Measurements from ENCODE around the gene RAB38.

The RAB38 gene

GRCh38 chr11:88105526-88105925, 69.7 kb downstream of the RAB38 start:
- H3K9ac ChIP-seq (ENCODE audit: insufficient read length, low read depth) = no peak overlapping the region
- no peak for DNase-seq (ENCODE audit: low read depth, low spot score)
- no peak overlapping the region for H3K4me3 ChIP-seq (ENCODE audit: insufficient read length, low read depth)
- H3K9me3 ChIP-seq (ENCODE audit: insufficient read depth, low read length) = no peaks in the 10 kb centered on the region
- no peaks in the 10 kb centered on the region for H3K27me3 ChIP-seq (ENCODE audit: insufficient read depth, insufficient read length)
- no peaks in the 10 kb centered on the region for H3K36me3 ChIP-seq (ENCODE audit: insufficient read depth, insufficient read length, low read length)
- TF ChIP-seq SUZ12 (IDR thresholded peaks at IDR 0.05; ENCODE audit: extremely low read depth, insufficient read depth, insufficient read length) (no peak), YY1 (IDR thresholded peaks at IDR 0.05; ENCODE audit: insufficient read depth, insufficient read length) (no peak), ZNF274 (IDR thresholded peaks at IDR 0.05; ENCODE audit: low read depth, low read length) (no peak)
- no peaks in the 10 kb centered on the region for H3K4me1 ChIP-seq (ENCODE audit: insufficient read depth, insufficient read length)

- Histone ChIP-seq H3K36me3 (ENCODE audit: insufficient read depth, insufficient read length, low read length) (no peaks in the 10 kb centered on the region), H3K9ac (ENCODE audit: insufficient read length, low read depth) (no peak overlapping the region), H3K4me1 (ENCODE audit: insufficient read depth, insufficient read length) (no peaks in the 10 kb centered on the region), H3K9me3 (ENCODE audit: insufficient read depth, low read length) (no peaks in the 10 kb centered on the region), H3K4me3 (ENCODE audit: insufficient read length, low read depth) (no peak overlapping the region), H3K27me3 (ENCODE audit: insufficient read depth, insufficient read length) (no peaks in the 10 kb centered on the region)
- TF ChIP-seq ZNF274 (IDR thresholded peaks at IDR 0.05; ENCODE audit: low read depth, low read length) (no peak), SUZ12 (IDR thresholded peaks at IDR 0.05; ENCODE audit: extremely low read depth, insufficient read depth, insufficient read length) (no peak), YY1 (IDR thresholded peaks at IDR 0.05; ENCODE audit: insufficient read depth, insufficient read length) (no peak)
- no peak for DNase-seq (ENCODE audit: low read depth, low spot score)
Measured at GRCh38 chr11:88104408-88104807, 70.8 kb downstream of the RAB38 start.

- no peak for TF ChIP-seq SUZ12 (IDR thresholded peaks at IDR 0.05; ENCODE audit: extremely low read depth, insufficient read depth, insufficient read length)
- TF ChIP-seq YY1 (IDR thresholded peaks at IDR 0.05; ENCODE audit: insufficient read depth, insufficient read length) = no peak
- TF ChIP-seq ZNF274 (IDR thresholded peaks at IDR 0.05; ENCODE audit: low read depth, low read length) = no peak
- peak; percentile 77 for DNase-seq (ENCODE audit: low read depth, low spot score)
- Histone ChIP-seq H3K4me3 (ENCODE audit: insufficient read length, low read depth) (no peak overlapping the region), H3K4me1 (ENCODE audit: insufficient read depth, insufficient read length) (no peaks in the 10 kb centered on the region), H3K9me3 (ENCODE audit: insufficient read depth, low read length) (no peaks in the 10 kb centered on the region), H3K27me3 (ENCODE audit: insufficient read depth, insufficient read length) (no peaks in the 10 kb centered on the region), H3K9ac (ENCODE audit: insufficient read length, low read depth) (no peak overlapping the region), H3K36me3 (ENCODE audit: insufficient read depth, insufficient read length, low read length) (no peaks in the 10 kb centered on the region)
Measured at GRCh38 chr11:88103337-88104206, 71.7 kb downstream of the RAB38 start.

- no peaks in the 10 kb centered on the region for H3K4me1 ChIP-seq (ENCODE audit: insufficient read depth, insufficient read length)
- no peak overlapping the region for H3K4me3 ChIP-seq (ENCODE audit: insufficient read length, low read depth)
- no peak overlapping the region for H3K9ac ChIP-seq (ENCODE audit: insufficient read length, low read depth)
- DNase-seq (ENCODE audit: low read depth, low spot score) = no peak
- TF ChIP-seq YY1 (IDR thresholded peaks at IDR 0.05; ENCODE audit: insufficient read depth, insufficient read length) = no peak
- TF ChIP-seq SUZ12 (IDR thresholded peaks at IDR 0.05; ENCODE audit: extremely low read depth, insufficient read depth, insufficient read length) = no peak
- no peak for TF ChIP-seq ZNF274 (IDR thresholded peaks at IDR 0.05; ENCODE audit: low read depth, low read length)
- H3K27me3 ChIP-seq (ENCODE audit: insufficient read depth, insufficient read length) = no peaks in the 10 kb centered on the region
- no peaks in the 10 kb centered on the region for H3K36me3 ChIP-seq (ENCODE audit: insufficient read depth, insufficient read length, low read length)
- H3K9me3 ChIP-seq (ENCODE audit: insufficient read depth, low read length) = no peaks in the 10 kb centered on the region
Measured at GRCh38 chr11:88102598-88102934, 72.7 kb downstream of the RAB38 start.

- DNase-seq (ENCODE audit: low read depth, low spot score) = no peak
- Histone ChIP-seq H3K4me1 (ENCODE audit: insufficient read depth, insufficient read length) (no peaks in the 10 kb centered on the region), H3K9me3 (ENCODE audit: insufficient read depth, low read length) (no peaks in the 10 kb centered on the region), H3K27me3 (ENCODE audit: insufficient read depth, insufficient read length) (no peaks in the 10 kb centered on the region), H3K36me3 (ENCODE audit: insufficient read depth, insufficient read length, low read length) (no peaks in the 10 kb centered on the region), H3K4me3 (ENCODE audit: insufficient read length, low read depth) (no peak overlapping the region), H3K9ac (ENCODE audit: insufficient read length, low read depth) (no peak overlapping the region)
- TF ChIP-seq YY1 (IDR thresholded peaks at IDR 0.05; ENCODE audit: insufficient read depth, insufficient read length) (no peak), SUZ12 (IDR thresholded peaks at IDR 0.05; ENCODE audit: extremely low read depth, insufficient read depth, insufficient read length) (no peak), ZNF274 (IDR thresholded peaks at IDR 0.05; ENCODE audit: low read depth, low read length) (no peak)
Measured at GRCh38 chr11:88101881-88102597, 73.2 kb downstream of the RAB38 start.

- DNase-seq (ENCODE audit: low read depth, low spot score) = no peak
- H3K9ac ChIP-seq (ENCODE audit: insufficient read length, low read depth) = no peak overlapping the region
- H3K4me1 ChIP-seq (ENCODE audit: insufficient read depth, insufficient read length) = no peaks in the 10 kb centered on the region
- TF ChIP-seq SUZ12 (IDR thresholded peaks at IDR 0.05; ENCODE audit: extremely low read depth, insufficient read depth, insufficient read length) = no peak
- no peak for TF ChIP-seq YY1 (IDR thresholded peaks at IDR 0.05; ENCODE audit: insufficient read depth, insufficient read length)
- no peak for TF ChIP-seq ZNF274 (IDR thresholded peaks at IDR 0.05; ENCODE audit: low read depth, low read length)
- no peak overlapping the region for H3K4me3 ChIP-seq (ENCODE audit: insufficient read length, low read depth)
- H3K36me3 ChIP-seq (ENCODE audit: insufficient read depth, insufficient read length, low read length) = no peaks in the 10 kb centered on the region
- H3K9me3 ChIP-seq (ENCODE audit: insufficient read depth, low read length) = no peaks in the 10 kb centered on the region
- no peaks in the 10 kb centered on the region for H3K27me3 ChIP-seq (ENCODE audit: insufficient read depth, insufficient read length)
Measured at GRCh38 chr11:88100151-88100550, 75.1 kb downstream of the RAB38 start.

GRCh38 chr11:88098289-88098688, 77.0 kb downstream of the RAB38 start:
- Histone ChIP-seq H3K9ac (ENCODE audit: insufficient read length, low read depth) (no peak overlapping the region), H3K27me3 (ENCODE audit: insufficient read depth, insufficient read length) (no peaks in the 10 kb centered on the region), H3K4me1 (ENCODE audit: insufficient read depth, insufficient read length) (no peaks in the 10 kb centered on the region), H3K9me3 (ENCODE audit: insufficient read depth, low read length) (no peaks in the 10 kb centered on the region), H3K36me3 (ENCODE audit: insufficient read depth, insufficient read length, low read length) (no peaks in the 10 kb centered on the region), H3K4me3 (ENCODE audit: insufficient read length, low read depth) (no peak overlapping the region)
- no peak for TF ChIP-seq YY1 (IDR thresholded peaks at IDR 0.05; ENCODE audit: insufficient read depth, insufficient read length)
- TF ChIP-seq SUZ12 (IDR thresholded peaks at IDR 0.05; ENCODE audit: extremely low read depth, insufficient read depth, insufficient read length) = no peak
- no peak for TF ChIP-seq ZNF274 (IDR thresholded peaks at IDR 0.05; ENCODE audit: low read depth, low read length)
- no peak for DNase-seq (ENCODE audit: low read depth, low spot score)
